GM21723 (cell line): ENCODE data around the gene CFB.

Source experiments
- ATAC-seq: cut with Tn5 transposase; IDR thresholded peaks from one replicate; pipeline ENCODE4 v1.9.1; 2021; ENCODE audit warnings: mild to moderate bottlenecking, moderate library complexity; ENCODE audit not compliant: unreplicated experiment

CFB gene

GRCh38 chr6:31948306-31948705 is 2.4 kb downstream of the CFB start:
- no peak for ATAC-seq

DNA sequence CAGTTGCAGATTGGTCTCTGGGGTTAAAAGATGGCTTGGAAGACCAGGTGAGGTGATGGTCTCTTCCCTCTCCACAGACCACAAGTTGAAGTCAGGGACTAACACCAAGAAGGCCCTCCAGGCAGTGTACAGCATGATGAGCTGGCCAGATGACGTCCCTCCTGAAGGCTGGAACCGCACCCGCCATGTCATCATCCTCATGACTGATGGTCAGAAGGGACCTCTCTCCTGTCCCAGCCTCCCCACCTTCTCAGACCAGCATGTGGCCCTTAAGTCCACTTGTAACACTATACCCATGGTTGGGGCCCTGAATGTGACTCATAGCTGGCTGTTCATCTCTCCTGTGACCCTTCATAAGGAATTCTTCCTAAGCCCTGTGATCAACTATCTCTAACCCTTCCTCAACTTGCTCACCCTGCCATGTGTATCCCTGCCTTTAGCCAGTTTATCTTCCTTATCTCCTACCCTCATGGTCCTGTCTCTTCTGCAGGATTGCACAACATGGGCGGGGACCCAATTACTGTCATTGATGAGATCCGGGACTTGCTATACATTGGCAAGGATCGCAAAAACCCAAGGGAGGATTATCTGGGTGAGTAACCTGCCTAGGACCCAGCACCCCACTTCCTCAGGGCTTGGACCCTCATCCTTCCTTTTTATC is 3.0 kb downstream of the CFB start:
- ATAC-seq = no peak

- ATAC-seq = no peak
These were observed 4.1 kb downstream of the CFB start for GRCh38 chr6:31949926-31950548.

GRCh38 chr6:31952140-31952805 is 6.4 kb downstream of the CFB start:
- ATAC-seq = no peak

- no peak for ATAC-seq
These were observed 7.0 kb downstream of the CFB start for GRCh38 chr6:31952890-31953289.

DNA sequence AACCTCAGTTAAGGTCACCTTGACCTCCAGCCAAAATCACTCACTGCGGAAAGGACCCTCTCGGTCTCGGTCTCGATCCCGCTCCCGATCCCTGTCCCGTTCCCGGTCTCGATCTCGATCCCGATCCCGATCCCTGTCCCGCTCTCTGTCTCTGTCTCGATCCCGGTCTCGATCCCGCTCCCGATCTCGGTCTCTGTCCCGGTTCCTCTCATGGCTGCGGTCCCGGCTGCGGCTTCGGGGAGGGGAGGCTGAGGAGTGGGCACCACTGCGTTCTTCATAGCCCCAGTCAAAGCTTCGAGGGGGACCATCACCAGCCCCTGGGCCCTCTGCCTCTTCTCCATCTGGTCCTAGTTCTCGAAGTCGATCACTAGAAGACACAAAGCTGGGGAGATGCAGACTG is 8.6 kb downstream of the CFB start:
- no peak for ATAC-seq

DNA sequence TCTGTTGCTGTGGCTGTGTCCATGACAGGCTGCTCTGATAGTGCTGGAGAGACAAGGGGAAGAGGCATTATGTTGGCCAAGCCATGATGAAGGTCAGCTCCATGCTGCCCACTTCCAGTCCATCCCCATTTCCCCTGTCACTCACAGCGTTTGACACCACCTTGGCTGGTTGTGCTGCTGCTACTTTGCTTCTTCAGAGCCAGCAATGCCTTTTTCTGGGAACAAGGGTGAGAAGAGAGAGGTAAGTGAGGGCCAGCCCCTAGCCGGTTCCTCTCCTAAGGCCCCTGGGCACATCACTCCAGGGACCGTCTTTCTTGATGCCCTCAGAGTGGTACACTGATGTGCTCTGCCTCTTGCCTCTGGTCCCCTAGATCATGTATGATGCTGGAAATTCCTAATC is 10.9 kb downstream of the CFB start:
- ATAC-seq = no peak

GRCh38 chr6:31958412-31958740 is 12.5 kb downstream of the CFB start:
- no peak for ATAC-seq

GRCh38 chr6:31958741-31959739 is 13.1 kb downstream of the CFB start, which contains the start of the genes NELFE and SKIC2:
NELFE (minus strand) TSS chr6:31958971; CDS start chr6:31958446, 525 bp downstream.
SKIC2 (plus strand) TSS chr6:31959175; CDS start chr6:31959193, 18 bp downstream.
- peak; percentile 95 for ATAC-seq

DNA sequence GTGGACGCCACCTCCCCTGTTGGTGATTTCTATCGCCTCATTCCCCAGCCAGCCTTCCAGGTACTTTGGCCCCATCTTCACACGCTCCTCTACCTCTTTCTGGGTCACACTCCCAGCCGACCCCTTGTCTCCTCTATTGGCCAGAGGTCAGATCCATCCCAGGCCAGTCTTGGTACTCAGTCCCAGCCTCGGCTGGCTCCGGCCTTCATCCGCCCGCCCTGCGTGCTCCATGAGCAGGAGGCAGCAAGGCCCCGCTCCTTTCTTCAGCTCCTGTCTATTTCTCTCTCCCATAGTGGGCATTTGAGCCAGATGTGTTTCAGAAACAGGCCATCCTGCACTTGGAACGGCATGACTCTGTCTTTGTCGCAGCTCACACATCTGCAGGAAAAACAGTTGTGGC is 15.7 kb downstream of the CFB start:
- ATAC-seq = no peak

GRCh38 chr6:31963921-31964320 is 18.0 kb downstream of the CFB start:
- no peak for ATAC-seq

- ATAC-seq = no peak
These were observed 19.8 kb downstream of the CFB start for GRCh38 chr6:31965700-31966099.

- no peak for ATAC-seq
These were observed 20.6 kb downstream of the CFB start for GRCh38 chr6:31966506-31966905.

- no peak for ATAC-seq
These were observed 21.4 kb downstream of the CFB start for GRCh38 chr6:31966997-31967925.

DNA sequence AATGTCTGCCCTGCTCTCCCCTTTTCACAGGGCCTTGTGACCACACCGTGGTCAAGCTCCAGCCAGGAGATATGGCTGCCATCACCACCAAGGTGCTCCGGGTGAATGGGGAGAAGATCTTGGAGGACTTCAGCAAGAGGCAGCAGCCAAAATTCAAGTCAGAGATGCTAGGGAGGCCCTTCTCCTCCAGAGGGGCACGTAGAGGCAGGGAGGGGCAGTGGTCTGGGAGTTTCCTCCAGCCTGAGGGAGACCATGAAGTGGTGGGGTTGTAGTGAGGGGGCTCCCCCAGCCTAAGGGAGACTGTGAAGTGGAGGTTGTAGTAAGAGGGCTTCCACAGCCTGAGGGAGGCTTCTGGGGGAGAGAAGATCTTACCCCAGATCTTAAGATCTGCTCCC is 22.0 kb downstream of the CFB start:
- no peak for ATAC-seq

DNA sequence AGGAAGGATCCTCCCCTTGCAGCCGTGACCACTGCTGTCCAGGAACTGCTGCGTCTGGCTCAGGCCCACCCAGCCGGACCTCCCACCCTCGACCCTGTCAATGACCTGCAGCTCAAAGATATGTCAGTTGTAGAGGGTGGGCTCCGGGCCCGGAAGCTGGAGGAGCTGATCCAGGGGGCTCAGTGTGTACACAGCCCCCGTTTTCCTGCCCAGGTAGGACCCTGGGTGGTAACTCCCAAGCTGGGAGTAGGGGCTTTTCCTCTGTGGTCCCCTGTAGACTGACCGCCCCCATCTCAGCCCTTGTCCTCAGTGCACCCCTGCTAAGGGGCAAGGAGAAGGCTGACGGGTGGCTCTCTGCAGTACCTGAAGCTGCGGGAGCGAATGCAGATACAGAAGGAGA is 22.4 kb downstream of the CFB start:
- ATAC-seq = no peak

- no peak for ATAC-seq
These were observed 23.2 kb downstream of the CFB start for GRCh38 chr6:31968791-31969711.

DNA sequence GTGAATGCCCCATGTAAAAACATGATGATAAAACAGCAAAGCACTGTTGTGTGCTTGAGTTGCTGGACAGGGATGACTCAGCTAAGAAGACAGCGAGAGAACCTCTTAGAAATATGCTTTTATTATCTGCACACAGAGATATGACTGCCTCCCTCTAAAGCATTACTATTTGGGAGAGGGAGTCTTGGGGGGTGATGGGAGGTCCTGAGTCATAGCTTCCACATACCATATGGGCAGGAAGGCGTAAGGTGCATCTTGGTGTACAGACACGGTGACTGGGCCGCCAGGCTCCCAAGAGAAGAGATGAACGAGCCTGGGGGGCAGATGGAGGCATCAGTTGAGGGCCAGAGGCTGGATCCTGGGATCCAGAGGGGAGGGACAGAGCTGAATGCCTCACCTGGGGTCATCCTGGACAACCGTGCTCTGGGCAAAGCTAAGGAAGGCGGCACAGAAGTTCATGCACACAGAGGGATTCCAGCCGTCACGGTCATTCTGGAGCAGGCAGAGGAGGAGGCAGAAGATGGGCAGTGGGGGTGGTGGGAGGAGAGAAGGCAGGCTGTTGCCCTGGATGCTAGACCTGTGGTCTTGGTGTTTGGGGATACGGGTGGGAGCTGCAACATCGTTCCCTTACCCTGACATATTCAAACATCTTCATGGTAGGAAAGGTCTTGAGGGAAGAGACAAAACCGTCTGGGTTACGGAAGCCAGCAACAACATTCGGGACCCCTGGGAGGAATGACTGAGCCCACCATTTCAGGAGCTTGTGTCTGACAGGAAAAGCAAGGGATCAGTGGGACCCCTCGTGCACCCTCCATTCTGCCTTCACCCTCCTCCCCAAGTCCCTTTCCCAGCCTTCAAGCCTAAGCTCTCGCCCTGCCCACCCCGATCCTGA is 24.1 kb downstream of the CFB start:
- no peak for ATAC-seq
